GM23338 (cell line): ENCODE results near the gene CACNA1A. TPM values are rescaled to one million over a fixed set of nuclear protein-coding genes. Genes with fewer than 3 reads are reported as not detected.

ENCODE experiments used
- ATAC-seq: fragments of 200-7000 bp; cut with Tn5 transposase; 3 replicates; pipeline ENCODE4 v1.9.1; 2020
- DNase-seq: peaks from one replicate; pipeline ENCODE4 v3.0.0-alpha.2; 2015; ENCODE audit warnings: low spot score
- H2AFZ ChIP-seq: fragments of 200-600 bp; sonication (generic); 2 replicates; pipeline ENCODE4 v1.8.0; 2016; ENCODE audit warnings: antibody characterized with exemption, mild to moderate bottlenecking, moderate library complexity
- H3F3A ChIP-seq: fragments of 200-600 bp; sonication (generic); replicated peaks from 2 replicates; pipeline ENCODE4 v1.8.0; 2017; ENCODE audit warnings: antibody characterized with exemption, mixed run types, low read depth
- H3K27ac ChIP-seq: fragments of 200-600 bp; sonication (generic); 2 replicates; pipeline ENCODE4 v1.6.1; 2016; ENCODE audit warnings: low read depth
- H3K27me3 ChIP-seq: fragments of 200-600 bp; sonication (generic); 2 replicates; pipeline ENCODE4 v1.8.0; 2016; ENCODE audit warnings: mild to moderate bottlenecking, mixed run types, moderate library complexity; ENCODE audit not compliant: insufficient read depth
- H3K36me3 ChIP-seq: fragments of 200-600 bp; sonication (generic); 2 replicates; pipeline ENCODE4 v1.8.0; 2016; ENCODE audit warnings: mild to moderate bottlenecking; ENCODE audit not compliant: insufficient read depth
- H3K4me1 ChIP-seq: fragments of 200-600 bp; sonication (generic); 2 replicates; pipeline ENCODE4 v1.8.0; 2016; ENCODE audit warnings: mild to moderate bottlenecking, moderate library complexity; ENCODE audit not compliant: insufficient read depth
- H3K4me2 ChIP-seq: fragments of 200-600 bp; sonication (generic); 2 replicates; pipeline ENCODE4 v1.7.1; 2017; ENCODE audit warnings: mixed run types
- H3K4me3 ChIP-seq: fragments of 200-600 bp; sonication (generic); 2 replicates; pipeline ENCODE4 v1.6.1; 2016; ENCODE audit warnings: mixed run types
- H3K79me2 ChIP-seq: fragments of 200-600 bp; sonication (generic); replicated peaks from 2 replicates; pipeline ENCODE4 v1.8.0; 2017; ENCODE audit warnings: mild to moderate bottlenecking; ENCODE audit not compliant: insufficient read depth
- H3K9me2 ChIP-seq: fragments of 200-600 bp; sonication (generic); 2 replicates; pipeline ENCODE4 v1.8.0; 2017; ENCODE audit not compliant: insufficient read depth
- H4K20me1 ChIP-seq: fragments of 200-600 bp; sonication (generic); replicated peaks from 2 replicates; pipeline ENCODE4 v1.8.0; 2017; ENCODE audit warnings: mild to moderate bottlenecking; ENCODE audit not compliant: insufficient read depth
- H3K27ac Mint-ChIP-seq: 2 replicates; pipeline ENCODE4 v1.8.0; 2020; ENCODE audit warnings: inconsistent platforms, mild to moderate bottlenecking, moderate library complexity, mixed read lengths
- H3K27me3 Mint-ChIP-seq: 3 replicates; pipeline ENCODE4 v1.8.0; 2022; ENCODE audit warnings: low read depth, mild to moderate bottlenecking, moderate library complexity, mixed read lengths, inconsistent platforms; ENCODE audit not compliant: insufficient read depth, poor library complexity
- H3K36me3 Mint-ChIP-seq: 3 replicates; pipeline ENCODE4 v1.8.0; 2021; ENCODE audit warnings: low read depth, mild to moderate bottlenecking, inconsistent platforms, moderate library complexity, mixed read lengths
- H3K4me1 Mint-ChIP-seq: 3 replicates; pipeline ENCODE4 v1.8.0; 2020; ENCODE audit warnings: mild to moderate bottlenecking, inconsistent platforms, mixed read lengths
- H3K4me3 Mint-ChIP-seq: 3 replicates; pipeline ENCODE4 v1.8.0; 2021; ENCODE audit warnings: moderate library complexity, mild to moderate bottlenecking, inconsistent platforms, mixed read lengths
- H3K9me3 Mint-ChIP-seq: 3 replicates; pipeline ENCODE4 v1.8.0; 2020; ENCODE audit warnings: moderate library complexity, mild to moderate bottlenecking, inconsistent platforms, mixed read lengths
- CREB1 ChIP-seq: fragments of 250-450 bp; sonication (Bioruptor Pico); IDR thresholded peaks from 2 replicates; pipeline ENCODE4 v1.5.0; 2020; ENCODE audit warnings: low read depth, mild to moderate bottlenecking, moderate library complexity
- EZH2 ChIP-seq: fragments of 200-600 bp; sonication (generic); IDR thresholded peaks from one replicate; pipeline ENCODE4 v1.8.0; 2017; ENCODE audit warnings: antibody characterized with exemption, mild to moderate bottlenecking, low read depth; ENCODE audit not compliant: unreplicated experiment
- EZH2phosphoT487 ChIP-seq: fragments of 200-600 bp; sonication (generic); IDR thresholded peaks from one replicate; pipeline ENCODE4 v1.8.1; 2018; ENCODE audit warnings: antibody characterized with exemption; ENCODE audit not compliant: unreplicated experiment
- JUNB ChIP-seq: IDR thresholded peaks from one replicate; pipeline ENCODE4 v1.6.1; 2016; ENCODE audit warnings: antibody characterized with exemption; ENCODE audit not compliant: unreplicated experiment
- NANOG ChIP-seq: IDR thresholded peaks from 2 replicates; pipeline ENCODE4 v1.6.1; 2016; ENCODE audit warnings: antibody characterized with exemption, borderline replicate concordance
- POLR2AphosphoS5 ChIP-seq: IDR thresholded peaks from 2 replicates; pipeline ENCODE4 v1.6.1; 2016; ENCODE audit warnings: antibody characterized with exemption, low read depth
- STAT1 ChIP-seq: IDR thresholded peaks from one replicate; pipeline ENCODE4 v1.6.1; 2016; ENCODE audit warnings: antibody characterized with exemption; ENCODE audit not compliant: unreplicated experiment
- ZNF114 ChIP-seq: fragments of 250-450 bp; sonication (Bioruptor Pico); IDR thresholded peaks from 2 replicates; pipeline ENCODE4 v1.5.0; 2020; ENCODE audit warnings: mild to moderate bottlenecking, moderate library complexity
- polyA plus RNA-seq: library from polyadenylated mRNA; unstranded; fragments of >200 nt; fragmentation: Nextera tagmentation; extraction: Ambion mirVana; gene quantifications from 2 replicates; pipeline ENCODE4 v1.2.1, GENCODE V29; 2016
- total RNA-seq: library from RNA; depleted of rRNA; stranded (reverse); fragments of >200 nt; shearing (Covaris generic); gene quantifications from 2 replicates; pipeline ENCODE4 v1.2.3, GENCODE V29; 2014
- TF ChIP-seq, protein P1 (sequence below): IDR thresholded peaks from 2 replicates; pipeline ENCODE4 v1.6.1; 2016; ENCODE audit warnings: antibody characterized with exemption
- TF ChIP-seq, protein P2 (sequence below), 2 experiments: fragments of 200-600 bp in 1 of 2; sonication (generic) in 1 of 2; conservative IDR thresholded peaks; 2 replicates each; pipeline versions ENCODE4 v1.5.1 to v1.6.1; 2016 to 2017; ENCODE audit warnings: antibody characterized with exemption in 2 of 2, low read depth in 2 of 2, mild to moderate bottlenecking in 2 of 2, moderate library complexity in 1 of 2
- TF ChIP-seq, protein P3 (sequence below): IDR thresholded peaks from one replicate; pipeline ENCODE4 v1.6.1; 2018; ENCODE audit warnings: antibody characterized with exemption; ENCODE audit not compliant: unreplicated experiment

The CACNA1A gene
- total and polyA plus RNA-seq, 2 experiments from 2014 or later = 7.4 to 20.3 TPM

DNA sequence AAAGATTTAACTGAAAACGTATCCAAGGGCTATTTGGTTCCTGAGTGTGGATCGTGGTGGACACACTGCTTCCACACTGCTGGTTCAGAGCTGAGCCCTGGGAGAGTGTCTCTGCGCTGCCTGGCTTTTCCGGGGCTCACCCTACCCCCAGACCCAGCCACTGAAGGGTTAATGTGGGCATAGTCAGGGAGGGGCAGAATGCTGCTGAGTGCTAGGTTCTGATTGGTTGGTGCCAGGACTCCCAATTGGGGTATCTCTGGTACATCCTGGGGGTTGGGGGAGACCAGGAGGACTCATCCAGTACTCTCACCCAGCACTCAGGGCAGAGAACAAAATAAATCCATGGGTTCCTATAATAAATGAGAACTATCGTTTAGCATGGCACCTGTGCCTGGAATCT is 142.3 kb downstream of the CACNA1A start:
- Histone ChIP-seq H2AFZ (no peak overlapping the region), H3K4me1 (no peaks in the 10 kb centered on the region; the same call in 1 of the 2 replicates), H3K36me3 (no peaks in the 10 kb centered on the region), H4K20me1 (no peaks in the 10 kb centered on the region), H3F3A (no peaks in the 10 kb centered on the region), H3K27ac (no peak overlapping the region), H3K79me2 (no peaks in the 10 kb centered on the region), H3K4me2 (no peak overlapping the region), H3K4me3 (no peak overlapping the region), H3K9me2 (no peaks in the 10 kb centered on the region), H3K27me3 (no peaks in the 10 kb centered on the region)
- no peak for DNase-seq
- no peak for TF ChIP-seq NANOG
- TF ChIP-seq, protein P1, sequence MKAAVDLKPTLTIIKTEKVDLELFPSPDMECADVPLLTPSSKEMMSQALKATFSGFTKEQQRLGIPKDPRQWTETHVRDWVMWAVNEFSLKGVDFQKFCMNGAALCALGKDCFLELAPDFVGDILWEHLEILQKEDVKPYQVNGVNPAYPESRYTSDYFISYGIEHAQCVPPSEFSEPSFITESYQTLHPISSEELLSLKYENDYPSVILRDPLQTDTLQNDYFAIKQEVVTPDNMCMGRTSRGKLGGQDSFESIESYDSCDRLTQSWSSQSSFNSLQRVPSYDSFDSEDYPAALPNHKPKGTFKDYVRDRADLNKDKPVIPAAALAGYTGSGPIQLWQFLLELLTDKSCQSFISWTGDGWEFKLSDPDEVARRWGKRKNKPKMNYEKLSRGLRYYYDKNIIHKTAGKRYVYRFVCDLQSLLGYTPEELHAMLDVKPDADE = no peak
- TF ChIP-seq, protein P2, sequence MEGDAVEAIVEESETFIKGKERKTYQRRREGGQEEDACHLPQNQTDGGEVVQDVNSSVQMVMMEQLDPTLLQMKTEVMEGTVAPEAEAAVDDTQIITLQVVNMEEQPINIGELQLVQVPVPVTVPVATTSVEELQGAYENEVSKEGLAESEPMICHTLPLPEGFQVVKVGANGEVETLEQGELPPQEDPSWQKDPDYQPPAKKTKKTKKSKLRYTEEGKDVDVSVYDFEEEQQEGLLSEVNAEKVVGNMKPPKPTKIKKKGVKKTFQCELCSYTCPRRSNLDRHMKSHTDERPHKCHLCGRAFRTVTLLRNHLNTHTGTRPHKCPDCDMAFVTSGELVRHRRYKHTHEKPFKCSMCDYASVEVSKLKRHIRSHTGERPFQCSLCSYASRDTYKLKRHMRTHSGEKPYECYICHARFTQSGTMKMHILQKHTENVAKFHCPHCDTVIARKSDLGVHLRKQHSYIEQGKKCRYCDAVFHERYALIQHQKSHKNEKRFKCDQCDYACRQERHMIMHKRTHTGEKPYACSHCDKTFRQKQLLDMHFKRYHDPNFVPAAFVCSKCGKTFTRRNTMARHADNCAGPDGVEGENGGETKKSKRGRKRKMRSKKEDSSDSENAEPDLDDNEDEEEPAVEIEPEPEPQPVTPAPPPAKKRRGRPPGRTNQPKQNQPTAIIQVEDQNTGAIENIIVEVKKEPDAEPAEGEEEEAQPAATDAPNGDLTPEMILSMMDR (conservative IDR thresholded peaks at IDR 0.05; ENCODE audit: low read depth in 2 of 2) = no peak
- TF ChIP-seq POLR2AphosphoS5 = no peak
- no peak for TF ChIP-seq CREB1 (CRISPR knock-in tag)
- no peak for TF ChIP-seq ZNF114 (CRISPR knock-in tag)
- TF ChIP-seq STAT1 = no peak
- TF ChIP-seq JUNB = no peak
- no peak for TF ChIP-seq EZH2
- ATAC-seq = peak; percentile 71
- Mint-ChIP-seq H3K27me3 (peaks cover 6% of the 10 kb centered on the region), H3K36me3 (peaks cover 18% of the 10 kb centered on the region), H3K4me3 (no peak overlapping the region), H3K9me3 (peaks cover 4% of the 10 kb centered on the region; the same call in 2 of the 3 replicates), H3K4me1 (peaks cover 7% of the 10 kb centered on the region; the same call in 2 of the 3 replicates), H3K27ac (no peak overlapping the region; the same call in 1 of the 2 replicates)

DNA sequence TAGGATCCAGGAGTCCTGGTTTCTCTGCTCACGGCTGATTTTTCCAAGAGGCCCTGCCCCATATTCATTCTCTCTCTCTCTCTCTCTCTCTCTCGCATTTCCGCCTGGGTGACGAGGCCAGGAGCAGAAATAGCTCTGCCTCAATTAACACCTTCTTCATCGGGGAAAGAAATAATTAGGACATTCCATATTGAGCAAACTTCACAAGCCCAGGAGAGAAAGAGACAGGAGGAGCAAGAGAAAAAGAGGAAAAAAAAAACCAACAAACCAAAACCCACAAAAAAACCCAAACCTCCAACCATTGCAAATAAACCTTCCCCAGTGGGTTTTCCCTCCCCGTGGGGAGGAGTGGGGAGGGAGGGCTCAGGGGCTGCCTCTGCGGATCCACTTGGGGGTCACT is 143.0 kb downstream of the CACNA1A start:
- Histone ChIP-seq H4K20me1 (no peaks in the 10 kb centered on the region), H3K9me2 (no peaks in the 10 kb centered on the region), H2AFZ (no peak overlapping the region), H3K79me2 (no peaks in the 10 kb centered on the region), H3K27me3 (no peaks in the 10 kb centered on the region), H3K4me2 (no peak overlapping the region), H3F3A (no peaks in the 10 kb centered on the region), H3K4me3 (no peak overlapping the region), H3K27ac (no peak overlapping the region), H3K36me3 (no peaks in the 10 kb centered on the region), H3K4me1 (no peaks in the 10 kb centered on the region; the same call in 1 of the 2 replicates)
- Mint-ChIP-seq H3K27me3 (peaks cover 6% of the 10 kb centered on the region), H3K4me3 (no peak overlapping the region), H3K4me1 (peaks cover 7% of the 10 kb centered on the region; the same call in 2 of the 3 replicates), H3K27ac (no peak overlapping the region), H3K36me3 (peaks cover 21% of the 10 kb centered on the region), H3K9me3 (peaks cover 4% of the 10 kb centered on the region; the same call in 2 of the 3 replicates)
- DNase-seq (no peak), ATAC-seq (no peak)
- no peak for TF ChIP-seq EZH2phosphoT487
- TF ChIP-seq CREB1 (CRISPR knock-in tag) = no peak
- no peak for TF ChIP-seq ZNF114 (CRISPR knock-in tag)
- TF ChIP-seq, protein P2 (conservative IDR thresholded peaks at IDR 0.05; ENCODE audit: low read depth in 2 of 2) = no peak
- TF ChIP-seq, protein P3, sequence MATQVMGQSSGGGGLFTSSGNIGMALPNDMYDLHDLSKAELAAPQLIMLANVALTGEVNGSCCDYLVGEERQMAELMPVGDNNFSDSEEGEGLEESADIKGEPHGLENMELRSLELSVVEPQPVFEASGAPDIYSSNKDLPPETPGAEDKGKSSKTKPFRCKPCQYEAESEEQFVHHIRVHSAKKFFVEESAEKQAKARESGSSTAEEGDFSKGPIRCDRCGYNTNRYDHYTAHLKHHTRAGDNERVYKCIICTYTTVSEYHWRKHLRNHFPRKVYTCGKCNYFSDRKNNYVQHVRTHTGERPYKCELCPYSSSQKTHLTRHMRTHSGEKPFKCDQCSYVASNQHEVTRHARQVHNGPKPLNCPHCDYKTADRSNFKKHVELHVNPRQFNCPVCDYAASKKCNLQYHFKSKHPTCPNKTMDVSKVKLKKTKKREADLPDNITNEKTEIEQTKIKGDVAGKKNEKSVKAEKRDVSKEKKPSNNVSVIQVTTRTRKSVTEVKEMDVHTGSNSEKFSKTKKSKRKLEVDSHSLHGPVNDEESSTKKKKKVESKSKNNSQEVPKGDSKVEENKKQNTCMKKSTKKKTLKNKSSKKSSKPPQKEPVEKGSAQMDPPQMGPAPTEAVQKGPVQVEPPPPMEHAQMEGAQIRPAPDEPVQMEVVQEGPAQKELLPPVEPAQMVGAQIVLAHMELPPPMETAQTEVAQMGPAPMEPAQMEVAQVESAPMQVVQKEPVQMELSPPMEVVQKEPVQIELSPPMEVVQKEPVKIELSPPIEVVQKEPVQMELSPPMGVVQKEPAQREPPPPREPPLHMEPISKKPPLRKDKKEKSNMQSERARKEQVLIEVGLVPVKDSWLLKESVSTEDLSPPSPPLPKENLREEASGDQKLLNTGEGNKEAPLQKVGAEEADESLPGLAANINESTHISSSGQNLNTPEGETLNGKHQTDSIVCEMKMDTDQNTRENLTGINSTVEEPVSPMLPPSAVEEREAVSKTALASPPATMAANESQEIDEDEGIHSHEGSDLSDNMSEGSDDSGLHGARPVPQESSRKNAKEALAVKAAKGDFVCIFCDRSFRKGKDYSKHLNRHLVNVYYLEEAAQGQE = no peak
- TF ChIP-seq NANOG = no peak
